ENCODE measurements around the gene ATP1A2.

The ATP1A2 gene

DNA sequence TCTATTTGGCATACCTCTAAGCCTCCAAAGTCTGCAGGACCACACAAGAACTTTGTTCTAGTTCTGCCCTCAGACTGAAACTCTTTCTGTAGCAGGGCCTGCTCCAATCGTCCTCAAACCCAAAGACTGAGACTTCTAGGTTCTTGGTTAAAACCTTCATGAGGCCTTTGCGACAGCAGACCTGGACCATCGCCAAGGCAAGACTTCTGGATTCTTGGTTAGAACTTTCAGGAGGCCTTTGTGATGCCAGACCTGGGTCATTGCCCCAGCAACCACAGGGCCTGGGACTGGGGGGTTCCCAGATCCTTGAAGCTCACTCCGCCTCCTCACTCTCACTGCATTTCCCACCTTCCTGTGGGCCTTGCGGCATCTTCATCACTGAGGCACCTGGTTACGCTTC, 35.7 kb downstream of the ATP1A2 start, which contains the start of gene ATP1A4:
TSS of gene ATP1A4 (plus strand) at position 301 of the 400 bp plus-strand sequence. CDS start 438 bp downstream, outside the sequence.
- DNase-seq: no peak

DNA sequence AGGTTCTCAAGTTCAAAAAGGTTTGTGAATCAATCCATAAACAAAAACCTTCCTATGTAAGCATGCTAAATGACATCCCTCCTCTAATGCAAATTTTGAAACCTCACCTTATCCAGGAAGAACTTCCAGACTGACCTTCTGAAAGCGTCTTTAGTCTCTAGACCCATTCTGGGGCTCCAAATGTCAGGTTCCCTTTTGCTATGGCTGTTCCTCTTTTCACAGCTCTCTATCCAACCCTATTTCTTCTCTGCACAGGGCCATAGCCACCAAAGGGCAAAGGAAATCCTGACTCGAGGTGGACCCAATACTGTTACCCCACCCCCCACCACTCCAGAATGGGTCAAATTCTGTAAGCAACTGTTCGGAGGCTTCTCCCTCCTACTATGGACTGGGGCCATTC, 39.2 kb downstream of the ATP1A2 start:
- no peak for DNase-seq

DNA sequence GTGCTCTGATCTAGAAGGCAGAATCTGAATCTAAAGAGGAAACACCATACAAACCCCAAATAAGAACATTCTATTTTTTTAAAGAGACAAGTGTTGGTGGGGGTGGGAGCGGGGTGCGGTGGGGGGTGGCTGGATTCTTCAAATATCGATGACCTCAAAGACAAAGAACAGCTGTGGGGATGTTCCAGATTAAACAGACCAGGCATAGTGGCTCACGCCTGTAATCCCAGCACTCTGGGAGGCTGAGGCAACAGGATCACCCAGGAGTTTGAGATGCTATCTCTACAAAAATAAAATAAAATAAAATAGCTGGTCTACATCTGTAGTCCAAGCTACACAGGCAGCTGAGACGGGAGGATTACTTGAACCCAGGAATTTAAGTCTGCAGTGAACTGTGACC, 40.8 kb downstream of the ATP1A2 start:
- no peak for DNase-seq

DNA sequence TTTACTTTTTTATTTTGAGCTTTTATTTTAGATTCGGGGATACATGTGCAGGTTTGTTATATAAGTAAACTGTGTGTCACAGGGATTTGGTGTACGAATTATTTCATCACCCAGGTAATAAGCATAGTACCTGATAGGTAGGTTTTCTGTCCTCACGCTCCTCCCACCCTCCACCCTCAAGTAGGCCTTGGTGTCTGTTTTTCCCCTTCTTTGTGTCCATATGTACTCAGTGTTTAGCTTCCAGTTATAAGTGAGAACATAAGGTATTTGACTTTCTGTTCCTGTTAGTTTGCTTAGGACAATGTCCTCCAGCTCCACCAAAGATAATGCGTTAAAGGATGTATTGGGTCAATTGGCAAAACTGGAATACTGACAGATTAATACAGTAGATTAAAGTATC, 41.6 kb downstream of the ATP1A2 start:
- DNase-seq: no peak

DNA sequence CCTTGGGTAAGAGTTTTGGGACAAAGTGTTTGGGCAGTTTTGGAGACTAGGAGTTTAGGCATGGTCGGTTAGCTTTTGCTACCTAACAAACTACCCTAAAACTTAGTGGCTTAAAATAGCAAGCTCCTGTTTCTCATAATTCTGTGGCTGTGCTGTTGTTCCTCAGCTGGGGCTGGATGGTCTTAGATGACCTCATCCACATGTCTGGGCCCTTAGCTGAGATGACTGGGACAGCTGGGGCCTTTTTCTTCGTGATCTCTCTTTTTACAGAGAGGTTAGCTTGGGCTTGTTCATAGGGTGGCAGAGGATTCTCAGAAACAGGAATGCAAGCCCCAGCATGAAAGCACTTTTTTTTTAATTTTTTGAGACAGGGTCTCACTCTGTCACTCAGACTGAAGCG, 42.5 kb downstream of the ATP1A2 start:
- DNase-seq: no peak

DNA sequence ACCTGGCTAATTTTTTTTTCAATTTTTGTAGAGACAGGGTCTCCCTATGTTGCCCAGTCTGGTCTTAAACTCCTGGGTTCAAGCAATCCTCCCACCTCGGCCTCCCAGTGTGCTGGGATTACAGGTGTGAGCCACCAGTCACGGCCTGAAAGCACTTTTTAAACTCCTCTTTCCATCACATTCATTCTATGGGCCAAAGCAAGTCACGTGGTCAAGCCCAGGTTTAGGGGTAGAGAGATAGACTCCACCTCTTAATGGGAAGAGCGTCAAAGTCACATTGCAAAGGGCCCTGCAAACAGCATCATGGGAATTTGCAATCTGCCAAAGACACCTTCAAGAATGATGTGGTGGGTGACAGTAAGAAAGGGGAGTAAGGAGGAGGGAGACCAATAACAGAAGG, 43.0 kb downstream of the ATP1A2 start:
- DNase-seq: no peak

DNA sequence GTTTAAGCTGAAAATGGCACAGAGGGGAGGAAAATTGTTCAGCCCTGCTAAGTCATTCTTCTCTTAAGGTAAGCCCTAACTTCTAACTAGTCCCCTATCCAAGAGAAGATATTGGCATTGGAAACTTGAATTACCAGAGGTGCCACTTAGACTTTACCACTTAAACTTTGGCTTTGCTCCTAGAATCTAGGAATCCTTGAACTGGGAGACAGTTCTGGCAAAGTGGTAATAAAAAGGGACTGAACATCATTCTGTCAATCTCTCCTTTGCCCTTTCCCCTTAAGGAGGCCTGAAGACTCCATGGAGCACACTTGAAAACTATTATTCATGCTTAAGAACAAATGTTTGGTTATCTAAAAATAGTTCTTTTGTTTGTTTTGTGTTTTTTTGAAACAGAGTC, 44.3 kb downstream of the ATP1A2 start:
- DNase-seq: no peak

DNA sequence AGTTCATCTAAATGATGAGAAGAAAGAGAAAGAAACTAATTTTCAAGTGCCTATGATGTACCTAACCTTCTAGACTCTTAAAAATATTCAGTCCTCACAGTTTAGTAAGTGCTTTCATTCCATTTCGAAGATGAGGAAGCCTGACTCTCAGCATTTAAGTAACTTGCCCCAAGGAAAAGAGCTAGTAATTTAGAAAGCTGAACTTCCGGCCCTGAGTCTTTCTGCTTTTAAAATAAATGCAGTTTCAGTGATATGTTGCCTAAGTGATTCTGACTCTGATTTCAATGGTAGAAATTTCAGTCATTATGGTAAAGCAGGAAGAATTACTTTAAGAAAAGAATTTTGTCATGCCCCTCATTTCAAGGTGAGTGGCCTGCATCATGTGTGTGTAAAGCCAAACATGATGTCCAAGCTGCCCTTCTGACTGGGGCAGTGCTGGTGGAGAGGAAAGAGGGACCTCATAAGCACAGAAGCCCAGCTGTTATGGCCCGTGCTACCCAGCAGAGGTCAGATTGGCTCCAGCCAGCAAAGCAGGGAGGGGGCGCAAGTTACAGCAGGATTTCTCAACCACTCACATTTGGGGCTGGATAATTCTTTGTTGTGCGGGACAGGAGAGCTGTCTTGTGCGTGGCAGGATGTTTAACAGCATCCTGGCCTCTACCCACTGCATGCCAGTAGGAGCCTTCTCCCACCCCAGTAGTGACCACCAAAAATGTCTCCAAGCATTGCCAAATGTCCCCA, 46.6 kb downstream of the ATP1A2 start:
- no peak for DNase-seq

DNA sequence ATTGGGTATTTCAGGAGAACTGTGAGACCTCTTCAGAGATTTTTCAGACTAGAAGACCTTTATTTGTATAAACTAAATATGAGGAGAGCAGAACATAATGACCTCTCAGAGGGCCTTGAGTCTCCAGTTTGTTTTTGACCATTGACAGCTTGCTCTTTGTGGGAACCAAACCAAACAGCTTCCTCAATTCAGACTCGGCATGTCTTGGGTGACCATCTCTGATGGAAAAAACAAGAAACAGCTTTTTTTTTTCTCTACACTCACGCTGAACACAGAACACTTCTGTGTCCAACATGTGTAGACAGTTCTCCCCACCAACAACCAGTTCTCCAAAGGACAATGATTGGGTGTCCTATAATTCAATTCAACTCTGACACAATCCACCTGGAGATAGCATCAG, 47.4 kb downstream of the ATP1A2 start:
- no peak for DNase-seq

DNA sequence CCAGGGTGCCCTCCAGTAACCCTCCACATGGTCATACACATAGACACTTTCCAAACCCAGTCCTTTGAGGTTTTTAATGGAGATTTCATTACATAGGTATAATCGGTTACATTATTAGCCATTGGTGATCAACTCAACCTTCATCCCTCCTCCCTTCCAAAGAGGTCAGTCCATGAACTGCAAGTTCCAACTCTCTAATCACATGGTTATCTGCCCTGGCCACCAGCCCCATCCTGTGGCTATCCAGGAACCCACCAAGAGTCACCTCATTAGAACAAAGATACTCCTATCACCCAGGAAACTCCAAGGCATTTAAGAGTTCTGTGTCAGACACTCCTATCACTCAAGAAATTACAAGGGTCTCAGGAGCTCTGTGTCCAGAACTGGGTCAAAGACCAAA, 48.1 kb downstream of the ATP1A2 start:
- DNase-seq: no peak

DNA sequence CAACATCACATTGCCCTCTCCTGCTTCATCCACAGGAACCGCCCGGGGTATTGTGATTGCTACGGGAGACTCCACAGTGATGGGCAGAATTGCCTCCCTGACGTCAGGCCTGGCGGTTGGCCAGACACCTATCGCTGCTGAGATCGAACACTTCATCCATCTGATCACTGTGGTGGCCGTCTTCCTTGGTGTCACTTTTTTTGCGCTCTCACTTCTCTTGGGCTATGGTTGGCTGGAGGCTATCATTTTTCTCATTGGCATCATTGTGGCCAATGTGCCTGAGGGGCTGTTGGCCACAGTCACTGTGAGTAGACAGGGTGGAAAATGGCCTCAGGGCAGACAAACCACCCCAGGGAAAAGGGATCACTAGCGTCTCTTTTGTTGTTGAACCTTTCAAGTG, 48.6 kb downstream of the ATP1A2 start:
- no peak for DNase-seq

DNA sequence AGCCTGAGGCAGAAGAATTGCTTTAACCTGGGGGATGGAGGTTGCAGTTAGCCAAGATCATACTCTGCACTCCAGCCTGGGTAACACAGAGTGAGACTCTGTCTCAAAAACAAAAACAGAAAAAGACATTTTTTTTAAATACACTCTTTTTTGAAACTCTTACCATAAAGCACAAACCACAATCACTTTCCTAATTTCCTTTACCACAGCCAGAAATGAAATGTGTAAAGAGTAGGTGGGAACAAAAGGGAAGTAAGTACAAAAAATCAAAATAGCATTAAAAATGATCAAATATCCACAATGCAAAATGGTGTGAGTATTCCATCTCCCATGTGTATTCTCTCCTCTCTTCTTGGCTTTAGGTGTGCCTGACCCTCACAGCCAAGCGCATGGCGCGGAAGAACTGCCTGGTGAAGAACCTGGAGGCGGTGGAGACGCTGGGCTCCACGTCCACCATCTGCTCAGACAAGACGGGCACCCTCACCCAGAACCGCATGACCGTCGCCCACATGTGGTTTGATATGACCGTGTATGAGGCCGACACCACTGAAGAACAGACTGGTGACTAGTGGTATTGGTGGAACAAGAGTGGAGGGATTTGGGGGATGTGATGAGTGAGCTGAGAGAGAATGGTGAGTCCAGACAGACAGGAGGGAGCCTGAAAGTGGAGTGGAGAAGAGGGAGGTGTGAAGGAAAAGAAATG, 50.8 kb downstream of the ATP1A2 start:
- no peak for DNase-seq

DNA sequence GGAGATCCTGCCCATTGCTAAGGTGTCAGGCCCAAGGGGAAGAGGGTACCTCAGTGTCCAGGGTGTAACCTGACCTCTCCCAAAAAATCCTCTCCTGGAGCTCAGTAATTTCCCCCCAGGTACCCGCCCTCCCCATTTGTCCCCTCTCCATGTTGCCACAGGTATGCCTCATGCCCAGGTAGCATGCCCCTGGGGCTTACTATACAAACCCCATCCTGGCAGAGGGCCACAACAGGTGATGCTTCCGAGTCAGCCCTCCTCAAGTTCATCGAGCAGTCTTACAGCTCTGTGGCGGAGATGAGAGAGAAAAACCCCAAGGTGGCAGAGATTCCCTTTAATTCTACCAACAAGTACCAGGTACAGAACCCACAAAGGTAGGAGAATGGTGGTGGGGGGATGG, 51.5 kb downstream of the ATP1A2 start:
- no peak for DNase-seq

DNA sequence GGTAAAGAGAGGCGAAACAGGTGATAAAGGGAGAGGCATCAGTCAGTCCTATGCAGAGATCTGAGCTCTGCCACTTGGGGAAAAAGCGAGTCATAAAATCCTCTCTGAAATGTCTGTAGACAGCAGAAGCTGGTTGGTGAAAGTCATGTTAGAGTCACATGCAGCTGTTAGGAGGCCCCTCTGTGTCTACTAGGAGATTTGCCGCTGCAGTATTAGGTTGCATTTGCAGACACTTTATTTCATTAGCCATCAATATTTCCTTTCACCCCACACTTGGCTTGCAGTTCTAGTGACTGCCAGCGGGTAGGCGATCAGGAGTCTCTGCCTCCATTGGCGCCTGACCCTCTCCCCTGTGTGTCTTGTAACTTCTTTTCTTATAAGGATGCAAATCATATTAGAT, 52.0 kb downstream of the ATP1A2 start:
- no peak for DNase-seq

DNA sequence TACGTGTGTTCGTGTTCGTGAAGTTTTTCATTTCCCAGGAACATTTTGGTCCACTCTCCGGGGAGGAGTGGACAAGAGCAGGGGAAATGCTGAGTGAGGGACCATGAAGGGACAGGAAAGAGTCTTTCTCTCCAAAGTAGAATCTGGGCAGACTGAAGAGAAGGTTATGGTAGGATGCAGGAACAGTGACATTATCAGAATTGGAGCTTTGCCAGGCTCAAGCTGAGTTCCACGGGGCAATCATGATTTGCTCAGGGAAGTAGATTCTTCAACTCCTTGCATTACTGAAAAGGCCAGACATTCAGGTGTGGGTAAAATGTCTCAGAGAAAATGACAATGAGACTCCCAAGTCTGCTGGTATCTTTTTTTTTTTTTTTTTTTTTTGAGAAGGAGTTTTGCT, 52.5 kb downstream of the ATP1A2 start:
- no peak for DNase-seq

DNA sequence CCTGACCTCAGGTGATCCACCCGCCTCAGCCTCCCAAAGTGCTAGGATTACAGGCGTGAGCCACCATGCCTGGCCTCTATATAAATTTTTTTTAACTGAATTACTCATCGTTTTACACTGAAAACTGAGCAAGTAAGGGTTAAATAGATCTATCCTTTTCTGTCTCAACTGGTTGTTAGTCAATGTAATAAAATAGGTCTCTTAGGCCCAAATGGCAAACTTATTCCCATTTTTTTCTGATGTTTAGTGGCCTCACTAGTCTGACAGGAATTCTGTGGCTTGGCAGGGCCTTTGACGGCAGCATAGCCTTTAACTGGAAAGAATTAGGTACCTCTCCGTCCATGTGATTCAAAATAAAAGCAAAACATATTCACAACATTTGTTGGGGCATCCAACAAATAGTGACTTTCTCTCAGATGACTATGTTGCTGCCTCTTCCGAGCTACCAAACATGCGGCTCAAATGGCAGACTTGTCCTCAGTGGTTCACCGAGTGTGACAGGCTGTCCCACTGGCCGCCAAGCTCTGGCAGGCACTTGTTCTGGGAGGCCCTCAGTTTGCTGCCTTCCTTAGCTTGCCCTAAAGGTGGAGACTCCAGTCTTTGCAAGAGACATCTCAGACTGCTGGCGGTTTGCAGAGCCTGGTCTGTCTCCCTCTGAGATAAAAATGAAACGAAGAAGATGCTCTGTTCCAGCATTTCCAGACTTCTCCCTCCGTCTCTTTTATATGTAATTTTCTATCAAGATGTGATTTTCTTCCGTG, 53.2 kb downstream of the ATP1A2 start:
- DNase-seq: no peak

DNA sequence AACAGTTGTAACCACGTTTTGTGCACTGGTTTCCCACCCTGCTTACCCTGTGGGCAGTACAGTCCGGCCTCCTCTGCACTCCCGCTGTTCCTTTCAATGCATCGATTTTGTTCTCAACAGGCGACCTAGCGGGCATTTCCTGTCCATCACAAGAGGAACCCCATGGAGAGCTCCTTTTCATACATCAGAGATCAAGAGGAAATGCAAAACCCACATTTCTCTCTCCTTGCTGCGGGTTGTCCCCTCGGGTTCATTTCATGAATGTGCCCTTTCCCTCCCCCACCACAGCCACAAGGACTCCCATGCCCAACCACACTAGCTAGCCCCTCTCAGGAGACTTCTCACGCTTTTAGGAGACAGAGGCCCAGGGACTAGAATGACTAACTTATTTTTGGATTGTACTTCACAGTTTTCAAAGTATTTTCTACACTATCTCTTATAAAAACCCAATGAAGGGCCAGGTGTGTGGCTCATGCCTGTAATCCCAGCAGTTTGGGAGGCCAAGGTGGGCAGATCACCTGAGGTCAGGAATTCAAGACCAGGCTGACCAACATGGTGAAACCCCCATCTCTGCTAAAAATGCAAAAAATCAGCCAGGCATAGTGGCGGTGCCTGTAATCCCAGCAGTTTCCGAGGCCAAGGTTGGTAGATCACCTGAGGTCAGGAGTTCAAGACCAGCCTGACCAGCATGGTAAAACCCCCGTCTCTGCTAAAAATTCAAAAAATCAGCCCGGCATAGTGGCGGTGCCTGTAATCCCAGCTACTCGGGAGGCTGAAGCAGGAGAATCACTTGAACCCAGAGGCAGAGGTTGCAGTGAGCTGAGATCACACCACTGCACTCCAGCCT, 54.2 kb downstream of the ATP1A2 start:
- DNase-seq: no peak

DNA sequence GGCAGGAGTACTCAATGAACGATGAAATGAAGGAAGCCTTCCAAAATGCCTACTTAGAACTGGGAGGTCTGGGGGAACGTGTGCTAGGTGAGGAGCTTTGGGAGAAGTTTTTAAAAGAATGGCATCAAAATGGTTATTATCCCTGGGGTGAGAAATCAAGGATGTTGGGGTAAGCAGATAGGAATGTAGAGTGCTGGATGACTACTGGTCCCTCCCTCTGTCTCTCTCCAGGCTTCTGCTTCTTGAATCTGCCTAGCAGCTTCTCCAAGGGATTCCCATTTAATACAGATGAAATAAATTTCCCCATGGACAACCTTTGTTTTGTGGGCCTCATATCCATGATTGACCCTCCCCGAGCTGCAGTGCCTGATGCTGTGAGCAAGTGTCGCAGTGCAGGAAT, 55.8 kb downstream of the ATP1A2 start:
- DNase-seq: no peak

DNA sequence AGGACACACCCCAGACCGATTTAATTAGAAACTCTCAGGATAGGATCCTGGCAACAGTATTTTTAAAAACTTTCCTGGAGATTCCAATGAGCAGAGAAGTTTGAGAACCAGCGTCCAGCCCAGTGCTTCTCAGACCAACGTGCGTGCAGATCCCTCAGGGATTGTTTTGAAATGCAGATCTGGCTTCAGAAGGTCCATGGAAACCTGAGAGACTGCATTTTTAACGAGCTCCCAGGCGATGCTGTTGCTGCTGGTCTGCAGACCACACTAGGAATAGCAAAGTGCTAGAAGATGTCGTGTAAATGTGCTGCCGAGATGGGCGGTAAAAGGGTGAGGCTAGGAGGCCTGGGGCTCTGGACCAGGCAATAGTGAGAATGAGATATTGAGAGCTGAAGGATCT, 56.4 kb downstream of the ATP1A2 start:
- no peak for DNase-seq

DNA sequence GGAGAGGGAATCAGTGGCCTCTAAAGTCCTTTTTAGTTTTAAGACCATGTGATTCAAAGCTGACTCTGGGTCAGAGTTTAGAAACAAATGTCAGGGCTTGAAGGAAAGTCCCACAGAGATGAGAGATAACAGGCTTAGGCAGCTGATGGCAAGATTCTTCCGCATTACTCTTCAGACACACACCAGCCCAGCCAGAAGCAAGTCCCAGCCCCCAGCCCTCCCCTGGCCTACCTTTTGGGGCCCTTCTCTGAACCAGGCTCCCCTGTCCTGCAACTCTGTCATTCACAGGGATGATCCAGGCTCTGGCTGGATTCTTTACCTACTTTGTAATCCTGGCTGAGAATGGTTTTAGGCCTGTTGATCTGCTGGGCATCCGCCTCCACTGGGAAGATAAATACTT, 61.7 kb downstream of the ATP1A2 start:
- no peak for DNase-seq

DNA sequence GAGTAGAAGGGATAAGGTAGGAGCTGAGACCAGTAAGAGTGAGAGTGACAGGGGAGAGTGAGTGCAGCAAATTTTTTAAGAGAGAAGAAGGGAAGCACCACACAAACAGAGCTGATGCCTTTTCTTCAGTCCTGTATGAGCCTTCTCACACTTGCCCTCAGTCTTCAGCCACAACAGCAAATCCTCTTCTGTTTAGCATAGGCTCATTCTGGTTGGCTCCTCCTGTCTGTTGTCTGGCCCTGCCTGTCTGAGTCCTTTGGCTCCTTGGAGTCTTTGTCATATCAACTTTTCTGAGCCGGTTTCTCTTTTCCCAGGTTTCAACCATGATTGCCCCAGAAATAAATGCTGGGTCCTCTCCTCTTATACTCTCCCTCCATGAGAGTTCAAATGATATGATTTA, 62.1 kb downstream of the ATP1A2 start:
- no peak for DNase-seq

DNA sequence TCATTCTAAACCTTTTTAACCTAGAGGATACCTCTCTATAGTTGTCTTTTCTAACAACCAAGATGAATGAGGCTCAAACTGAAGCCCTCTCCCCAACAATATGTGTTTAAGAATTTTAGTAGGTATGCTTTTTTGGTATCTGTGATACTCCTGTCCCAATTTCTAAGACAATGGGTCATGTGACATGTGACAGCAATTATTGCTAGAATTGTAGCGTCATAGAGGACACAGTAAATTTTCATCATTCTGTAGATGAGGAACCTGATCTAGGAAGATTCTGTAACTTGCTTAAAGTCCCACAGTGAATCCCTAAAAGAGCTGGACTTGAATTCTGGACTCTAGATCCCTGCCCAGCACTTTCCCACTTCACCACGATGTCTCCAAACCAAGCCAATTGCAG, 63.2 kb downstream of the ATP1A2 start:
- no peak for DNase-seq

DNA sequence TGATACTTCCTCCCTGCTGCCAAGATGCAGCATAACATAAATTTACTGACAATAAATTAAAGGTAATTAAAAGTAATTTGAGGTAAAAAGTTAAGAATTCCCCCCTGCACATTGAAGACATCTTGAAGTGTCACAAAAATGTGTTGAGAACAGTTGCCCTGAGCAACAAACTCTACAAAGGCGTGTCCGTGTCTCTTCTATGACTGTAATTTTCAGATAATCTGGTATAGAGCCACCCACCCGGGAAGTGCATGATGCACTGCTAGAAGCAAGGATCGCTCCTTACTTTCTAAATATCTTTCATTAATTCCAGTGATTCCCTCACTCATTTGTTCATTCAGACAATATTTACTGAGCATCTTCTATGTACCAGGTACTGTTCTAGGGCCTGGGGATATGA, 63.8 kb downstream of the ATP1A2 start:
- no peak for DNase-seq

Measured in activated naive CD4-positive, alpha-beta T cell treated with Interleukin-2 at 50 U/mL for 16 hours (primary cell).